GM11168 (cell line): ENCODE data around the gene STK17B.
"Not testable (repeated sequence)": the region's sequence is repeated elsewhere in the genome, so short reads cannot be mapped to it uniquely, and the experiment has no call there.

Experiments
- in situ Hi-C: fragments of 300-500 bp; cut with MboI; formaldehyde crosslinking; loops from one replicate; pipeline ENCODE4 v1.12.0; 2022; ENCODE audit warnings: low sequenced_read_pairs; ENCODE audit not compliant: unreplicated experiment

The STK17B gene

DNA sequence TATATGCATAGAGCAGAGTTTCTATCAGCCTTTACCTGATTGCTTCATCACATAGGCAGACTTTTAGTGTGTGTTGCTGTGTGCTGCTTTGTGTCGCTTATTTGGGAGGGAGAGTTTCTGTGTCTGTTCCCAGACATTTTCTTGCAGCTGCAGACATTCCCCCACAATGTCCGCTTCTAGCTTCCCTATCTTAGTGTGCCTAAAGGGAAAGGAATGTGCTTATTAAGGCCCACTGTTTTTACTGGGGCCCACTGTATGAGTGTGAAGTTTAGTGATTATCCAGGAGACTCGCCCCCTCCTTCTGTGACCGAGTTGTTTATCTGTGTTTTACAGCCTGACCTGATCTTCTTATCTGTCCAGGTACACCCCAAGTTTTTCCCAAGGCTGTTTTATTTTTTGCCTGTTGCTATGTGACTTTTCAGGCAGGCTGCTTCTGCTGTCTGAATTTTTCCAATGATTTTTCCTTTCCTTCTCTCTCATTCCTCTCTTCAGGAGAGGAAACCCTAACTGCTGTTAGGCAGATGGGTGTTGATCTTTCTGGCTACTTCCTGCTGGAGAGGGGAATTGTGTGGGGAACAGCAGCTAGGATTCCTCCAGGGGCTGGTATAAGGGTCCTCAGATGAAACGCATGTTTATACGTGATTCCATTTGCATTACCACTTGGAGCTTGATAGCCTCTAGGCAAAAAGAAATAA lies 47.6 kb downstream of the STK17B start:
- in situ Hi-C loops: loop anchor here (25.0 kb wide), 1 partner anchor 313 kb away; no protein-coding TSS in a partner anchor

DNA sequence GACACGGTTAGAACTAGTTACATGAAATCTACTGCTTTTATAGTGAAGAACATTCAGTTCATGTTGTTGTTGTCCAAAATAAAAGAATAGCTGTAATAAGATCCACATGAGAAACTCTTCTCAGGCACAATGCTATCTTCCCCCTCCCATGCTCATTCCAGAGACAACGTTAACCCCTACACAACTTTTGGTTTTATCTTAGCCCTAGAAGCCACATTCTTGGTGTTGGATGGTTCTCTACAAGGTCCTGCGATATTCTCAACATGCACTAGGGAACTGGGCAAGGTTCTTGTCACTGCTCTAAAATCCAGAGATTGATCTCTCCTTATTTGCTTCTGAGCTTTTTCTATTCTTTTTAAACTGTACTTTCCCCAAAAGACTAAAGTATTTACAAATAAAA lies 51.5 kb downstream of the STK17B start:
- in situ Hi-C loops: loop anchor here (25.0 kb wide), 1 partner anchor 317 kb away; no protein-coding TSS in a partner anchor

DNA sequence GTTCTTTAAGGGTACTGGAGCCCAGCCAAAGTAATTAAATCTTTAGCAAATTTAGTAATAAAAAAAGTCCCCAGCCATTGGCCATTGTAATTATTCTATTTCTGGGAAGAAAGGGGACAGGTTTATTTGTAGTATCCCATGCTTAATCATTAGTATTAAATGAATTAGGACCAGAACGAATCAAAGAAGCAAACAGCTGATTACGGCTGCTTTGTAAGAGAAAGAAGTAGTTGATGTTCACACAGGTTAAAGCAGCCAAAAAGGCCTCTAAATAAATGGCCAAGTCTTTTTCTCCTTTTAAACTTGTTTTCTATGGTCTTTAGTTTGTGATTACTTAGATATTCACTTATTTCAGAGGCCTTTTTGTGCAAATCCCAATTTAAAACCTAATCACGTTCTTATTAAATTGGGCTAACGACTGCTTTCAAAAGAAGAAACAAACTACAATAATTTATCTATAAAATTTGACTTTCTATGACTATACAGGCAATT lies 54.1 kb downstream of the STK17B start:
- in situ Hi-C loops: loop anchor here (25.0 kb wide), 1 partner anchor 320 kb away; no protein-coding TSS in a partner anchor

DNA sequence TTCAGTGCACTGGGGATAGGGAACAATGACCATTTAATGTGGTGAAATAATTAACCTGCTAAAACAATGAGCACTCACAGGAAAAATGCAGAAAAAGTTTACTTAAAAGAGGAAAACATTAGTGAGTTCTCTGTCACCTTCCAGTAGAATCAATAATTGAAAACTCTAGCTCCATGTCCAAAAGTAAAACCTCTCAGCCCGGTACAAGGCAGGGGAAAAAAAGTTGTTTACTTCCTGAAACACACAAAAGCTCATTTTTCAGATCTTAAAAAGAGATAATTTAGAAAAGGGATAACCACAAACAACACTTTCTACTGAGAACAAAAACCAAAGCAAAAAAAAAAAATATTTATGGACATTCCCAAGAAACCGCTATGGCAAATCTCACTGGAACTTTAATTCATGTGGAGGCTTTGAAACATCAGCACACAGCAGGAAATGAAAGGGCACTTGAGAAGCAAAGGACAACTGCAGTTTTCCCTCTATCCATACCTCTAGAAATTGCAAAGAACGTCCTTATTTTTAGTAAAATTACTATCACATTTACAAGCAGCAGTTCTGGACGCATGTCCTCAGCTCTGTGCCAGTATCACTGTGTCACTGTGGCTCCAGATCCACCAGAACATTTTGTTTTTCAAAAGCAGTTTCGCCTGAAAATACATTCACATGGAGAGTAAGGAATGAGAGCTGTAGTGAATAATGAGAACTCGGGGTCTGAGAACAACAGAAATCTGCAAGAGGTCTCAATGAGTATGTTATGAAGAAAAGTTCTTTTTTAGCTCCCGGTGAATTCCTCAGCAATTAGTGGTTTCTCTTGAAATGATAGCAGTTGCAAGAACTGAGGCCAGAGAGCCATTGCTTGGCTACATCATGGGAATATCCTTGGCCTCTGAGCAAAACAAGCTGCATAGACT lies 58.1 kb downstream of the STK17B start:
- in situ Hi-C loops: loop anchor here (25.0 kb wide), 1 partner anchor 324 kb away; no protein-coding TSS in a partner anchor

DNA sequence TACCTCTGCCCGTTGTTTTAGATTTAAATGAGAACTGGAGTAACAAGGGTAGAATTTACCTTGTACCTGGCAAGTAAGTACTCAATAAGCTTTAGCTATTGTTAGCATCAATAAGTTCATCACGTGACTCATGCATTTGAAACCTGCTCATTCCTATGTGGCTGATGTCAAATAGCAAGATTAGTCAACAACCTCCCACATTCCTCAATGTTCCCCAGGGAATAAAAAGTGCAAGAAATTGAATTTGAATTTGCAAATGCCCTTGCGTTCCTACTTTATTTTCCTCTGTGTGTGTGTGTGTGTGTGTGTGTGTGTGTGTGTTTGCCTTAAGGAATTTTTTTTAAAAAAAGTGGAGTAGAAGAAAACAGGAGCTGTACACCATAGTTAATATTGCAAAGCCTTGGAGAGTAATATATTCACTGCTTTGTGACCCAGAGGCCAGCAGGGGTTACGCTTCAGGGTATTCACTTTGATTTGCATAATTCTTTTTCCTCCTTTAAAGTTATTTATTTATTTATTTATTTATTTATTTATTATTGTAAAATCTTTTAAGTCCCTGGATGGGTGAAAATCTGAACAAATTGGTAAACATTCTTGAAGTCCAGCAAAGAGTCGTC lies 58.9 kb downstream of the STK17B start:
- in situ Hi-C loops: loop anchor here (25.0 kb wide), 1 partner anchor 325 kb away; no protein-coding TSS in a partner anchor

DNA sequence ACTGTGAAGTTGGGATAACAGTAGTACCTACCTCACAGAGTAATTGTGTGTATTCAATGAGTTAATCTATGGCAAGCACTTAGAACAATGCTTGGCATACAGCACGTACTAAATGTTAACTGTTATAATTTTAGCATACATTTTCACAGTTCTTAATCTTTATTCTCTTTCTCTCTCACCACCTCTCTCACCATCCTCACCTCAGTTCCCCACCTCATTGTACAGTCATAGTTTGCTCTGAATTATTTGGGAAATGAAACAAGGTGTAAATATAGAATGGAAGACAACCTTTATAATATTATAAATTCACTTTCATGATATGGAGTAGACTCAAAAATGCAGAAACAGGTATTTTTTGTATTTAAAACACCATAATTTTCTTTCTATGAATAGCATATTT lies 62.8 kb downstream of the STK17B start:
- in situ Hi-C loops: loop anchor here (25.0 kb wide), 1 partner anchor 329 kb away; no protein-coding TSS in a partner anchor

DNA sequence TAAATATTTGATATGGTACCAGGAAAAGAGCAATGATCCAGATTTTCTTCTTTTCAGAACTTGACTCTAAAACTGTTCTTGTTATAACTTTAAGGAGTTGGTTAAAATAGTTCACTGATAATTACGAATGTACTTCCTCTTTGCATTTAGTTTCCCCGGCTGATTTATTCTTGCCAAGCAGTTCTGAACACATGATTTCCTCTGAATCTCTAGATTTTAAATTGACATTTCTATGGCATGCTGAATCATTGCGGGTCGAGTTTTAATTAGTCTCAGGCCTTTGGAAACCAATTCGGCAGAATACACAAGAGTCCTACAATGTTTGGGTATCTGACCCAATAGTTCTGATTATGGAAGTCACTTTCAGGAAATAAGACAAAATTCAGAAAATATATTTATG lies 65.4 kb downstream of the STK17B start:
- in situ Hi-C loops: loop anchor here (25.0 kb wide), 1 partner anchor 331 kb away; no protein-coding TSS in a partner anchor

DNA sequence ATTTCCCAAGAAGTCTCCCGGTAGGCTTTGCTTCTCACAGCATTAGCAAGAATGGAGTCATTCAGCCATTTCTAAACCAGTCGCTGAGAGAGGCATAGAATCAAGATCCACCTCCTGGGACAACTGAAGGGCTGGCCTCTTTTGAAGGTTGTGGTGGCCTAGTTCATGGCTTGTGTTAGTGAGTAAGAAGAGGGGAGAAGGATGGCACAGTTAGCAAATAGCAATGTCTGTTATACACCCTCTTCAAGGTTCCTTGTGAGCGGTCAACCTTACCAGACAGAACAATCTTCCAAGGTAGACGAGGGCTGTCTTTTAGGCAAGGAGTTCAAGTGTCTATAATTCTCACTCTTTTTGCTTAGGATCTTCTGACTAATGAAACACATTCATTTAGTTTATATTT lies 67.3 kb downstream of the STK17B start:
- in situ Hi-C loops: loop anchor here (25.0 kb wide), 1 partner anchor 333 kb away; no protein-coding TSS in a partner anchor

DNA sequence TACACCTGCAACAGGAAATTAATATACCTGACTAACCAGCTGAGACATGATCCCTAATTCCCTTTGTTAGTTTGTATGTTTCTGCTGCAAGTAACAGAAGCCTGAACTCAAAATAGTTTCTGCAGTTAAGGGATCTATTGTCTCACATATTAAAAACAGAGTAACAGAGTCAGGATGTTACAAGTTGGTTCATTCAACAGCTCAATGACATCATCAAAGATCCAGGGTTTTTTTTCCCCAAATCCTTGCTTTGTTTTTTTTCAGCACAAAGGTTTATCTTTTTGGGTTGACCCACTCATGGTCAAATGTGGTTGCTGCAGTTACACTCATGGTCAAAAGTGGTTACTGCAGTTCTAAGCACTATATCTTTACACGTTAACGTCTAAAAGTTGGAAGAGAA lies 67.8 kb downstream of the STK17B start:
- in situ Hi-C loops: loop anchor here (25.0 kb wide), 1 partner anchor 334 kb away; no protein-coding TSS in a partner anchor

DNA sequence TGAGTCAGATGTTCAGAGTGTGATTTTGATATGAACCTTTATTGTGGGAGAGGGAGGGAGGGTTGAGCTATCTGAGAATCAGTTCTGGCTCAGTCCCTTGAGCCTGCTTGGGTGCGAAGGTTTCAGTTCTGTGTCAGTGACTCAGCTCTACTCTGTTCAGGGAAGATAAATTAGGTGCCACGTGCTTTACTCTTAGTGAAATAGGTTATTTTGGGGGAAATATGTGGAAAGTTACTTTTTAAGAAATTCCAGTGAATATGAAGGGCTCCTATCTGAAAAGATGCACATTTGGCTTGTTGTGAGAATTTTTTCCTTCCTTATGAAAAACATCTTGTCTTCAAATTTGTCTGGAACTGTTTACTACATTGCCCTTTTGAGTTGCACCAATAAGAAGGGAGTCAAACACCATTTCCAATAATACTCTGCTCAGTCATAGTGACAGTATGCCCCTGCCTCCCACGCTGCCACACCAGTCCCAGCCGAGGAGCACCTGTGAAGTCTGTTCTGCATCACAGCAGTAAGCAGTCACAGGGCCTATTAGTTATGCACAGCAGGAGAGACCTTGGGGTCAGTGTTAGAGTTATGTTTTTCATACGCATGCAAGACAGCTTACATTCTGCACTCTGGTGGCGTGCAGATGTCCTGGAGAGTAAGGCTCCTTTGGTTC lies 69.9 kb downstream of the STK17B start:
- in situ Hi-C loops: loop anchor here (25.0 kb wide), 1 partner anchor 336 kb away; no protein-coding TSS in a partner anchor

DNA sequence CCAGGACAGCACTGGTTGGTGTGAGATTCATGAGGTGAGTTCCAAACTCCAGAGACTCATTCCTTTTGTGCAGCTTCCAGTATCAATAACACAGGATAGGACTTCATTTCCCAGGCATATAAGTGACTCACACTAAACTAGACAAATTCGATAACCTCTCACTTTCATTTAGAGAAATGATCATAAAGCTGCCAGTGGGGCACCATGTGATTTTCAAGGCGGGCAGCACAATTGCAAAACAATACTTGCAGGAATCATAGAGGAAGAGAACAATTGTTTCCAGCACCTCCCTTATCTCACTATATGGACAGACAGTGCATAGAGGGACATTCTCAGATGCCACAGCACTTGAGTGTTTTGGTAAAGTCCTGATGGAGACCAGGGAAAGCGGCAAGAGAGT lies 71.5 kb downstream of the STK17B start:
- in situ Hi-C loops: loop anchor here (25.0 kb wide), 1 partner anchor 337 kb away; no protein-coding TSS in a partner anchor

DNA sequence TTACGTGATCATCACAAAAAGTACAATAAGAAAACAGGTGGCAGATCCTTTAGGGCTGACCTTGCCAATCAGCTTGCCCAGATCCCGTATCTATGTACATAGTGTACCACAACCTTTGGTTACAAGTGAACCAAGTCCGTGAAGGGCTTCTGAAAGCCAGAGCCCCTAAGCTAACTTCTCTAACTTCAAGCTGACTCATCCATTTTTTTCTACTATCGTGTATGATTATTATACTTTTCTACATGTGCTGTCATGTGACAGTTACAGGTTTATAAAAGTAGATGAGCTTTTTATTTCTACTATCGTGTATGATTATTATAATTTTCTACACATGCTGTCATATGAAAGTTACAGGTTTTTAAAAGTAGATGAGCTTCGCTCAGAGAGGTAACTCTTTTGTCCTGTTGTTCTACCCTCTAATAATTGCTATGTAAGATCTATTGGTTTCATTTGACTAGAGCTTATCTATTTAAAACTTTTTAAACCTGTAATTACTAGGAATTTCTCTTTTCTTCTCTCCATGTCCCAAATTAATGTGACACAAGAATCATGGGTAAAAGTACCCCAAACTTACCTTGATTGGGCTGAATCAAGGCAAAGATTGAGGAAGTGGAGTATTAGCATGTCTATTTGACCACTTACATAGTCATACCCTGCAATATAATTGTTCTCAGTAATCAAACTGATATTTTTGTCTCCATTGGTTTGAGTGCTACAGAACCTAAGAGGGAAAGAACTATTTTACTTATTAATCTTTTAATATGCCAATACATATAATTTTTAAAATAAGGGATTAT lies 73.3 kb downstream of the STK17B start:
- in situ Hi-C loops: no loop called here

DNA sequence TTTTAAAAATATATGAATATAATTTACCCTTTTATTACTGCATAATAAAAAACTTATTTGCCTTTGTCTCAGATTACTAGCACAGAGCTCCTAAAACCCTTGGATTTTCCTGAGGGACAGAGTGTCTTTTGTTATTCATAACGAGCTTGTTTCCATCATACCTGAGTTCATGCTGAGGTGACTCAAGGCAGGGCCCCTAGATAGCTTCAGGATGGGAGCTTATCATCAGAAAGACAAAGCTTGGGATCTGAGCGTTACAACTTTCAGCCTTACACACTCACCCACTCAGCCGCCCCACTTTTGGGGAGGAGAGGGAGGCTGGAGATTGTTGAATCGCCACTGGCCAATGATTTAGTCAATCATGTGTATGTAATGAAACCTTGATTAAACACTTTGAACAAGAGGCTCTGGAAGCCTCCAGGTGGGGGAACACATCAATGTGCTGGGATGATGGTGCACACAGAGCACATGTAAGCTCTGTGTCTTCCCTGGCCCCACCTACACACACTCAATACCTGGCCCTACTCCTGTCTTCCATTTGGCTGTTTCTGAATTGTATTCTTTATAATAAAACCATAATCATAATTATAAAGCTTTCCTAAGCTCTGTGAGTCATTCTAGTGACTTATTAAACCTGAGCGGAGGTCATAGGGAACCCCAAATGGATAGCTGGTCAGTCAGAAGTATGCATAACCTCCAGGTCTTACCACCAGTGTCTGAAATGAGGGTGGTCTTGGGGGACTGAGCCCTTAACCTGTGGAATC lies 74.2 kb downstream of the STK17B start:
- in situ Hi-C loops: no loop called here

DNA sequence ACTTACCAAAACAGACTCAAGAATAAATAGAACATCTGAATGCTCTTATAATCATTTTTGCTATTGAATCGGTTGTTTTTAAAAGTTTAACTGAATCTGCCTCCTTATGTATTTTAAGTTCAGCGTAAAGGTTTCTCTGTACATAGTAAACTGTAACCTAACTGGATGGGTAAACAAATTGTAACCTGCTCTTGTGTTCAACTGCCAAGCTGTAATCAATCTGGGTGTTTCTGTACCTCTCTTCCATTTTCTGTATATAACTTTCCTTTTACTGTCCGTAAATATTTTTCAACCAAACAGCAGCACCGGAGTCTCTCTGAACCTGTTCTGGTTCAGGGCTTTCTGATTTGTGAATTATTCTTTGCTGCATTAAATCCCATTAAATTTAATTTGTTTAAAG lies 75.1 kb downstream of the STK17B start:
- in situ Hi-C loops: no loop called here

DNA sequence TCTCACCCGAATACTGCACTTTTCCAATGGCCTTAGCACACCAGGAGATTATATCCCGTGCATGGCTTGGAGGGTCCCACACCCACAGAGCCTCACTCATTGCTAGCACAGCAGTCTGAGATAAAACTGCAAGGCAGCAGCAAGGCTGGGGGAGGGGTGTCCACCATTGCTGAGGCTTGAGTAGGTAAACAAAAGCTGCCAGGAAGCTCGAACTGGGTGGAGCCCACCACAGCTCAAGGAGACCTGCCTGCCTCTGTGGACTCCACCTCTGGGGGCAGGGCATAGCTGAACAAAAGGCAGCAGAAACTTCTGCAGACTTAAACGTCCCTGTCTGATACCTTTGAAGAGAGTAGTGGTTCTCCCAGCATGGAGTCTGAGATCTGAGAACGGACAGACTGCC lies 81.9 kb downstream of the STK17B start:
- in situ Hi-C loops: not testable (repeated sequence)

DNA sequence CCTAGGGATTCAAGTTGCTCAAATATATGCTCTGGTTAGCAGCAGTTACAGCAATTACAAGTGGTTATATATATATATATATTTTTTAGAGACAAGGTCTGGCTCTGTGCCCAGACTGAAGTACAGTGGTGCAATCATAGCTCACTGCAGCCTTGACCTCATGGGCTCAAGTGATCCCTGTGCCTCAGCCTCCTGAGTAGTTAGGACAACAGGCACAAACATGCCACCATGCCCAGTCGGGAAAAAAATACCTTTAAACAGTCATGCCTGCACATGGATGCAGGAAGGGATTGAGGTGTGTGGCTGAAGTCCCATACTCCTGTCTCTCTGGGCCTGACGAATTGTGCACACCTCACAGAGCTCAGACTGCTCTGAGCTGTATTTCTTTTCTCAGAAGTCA lies 83.2 kb downstream of the STK17B start:
- in situ Hi-C loops: no loop called here

DNA sequence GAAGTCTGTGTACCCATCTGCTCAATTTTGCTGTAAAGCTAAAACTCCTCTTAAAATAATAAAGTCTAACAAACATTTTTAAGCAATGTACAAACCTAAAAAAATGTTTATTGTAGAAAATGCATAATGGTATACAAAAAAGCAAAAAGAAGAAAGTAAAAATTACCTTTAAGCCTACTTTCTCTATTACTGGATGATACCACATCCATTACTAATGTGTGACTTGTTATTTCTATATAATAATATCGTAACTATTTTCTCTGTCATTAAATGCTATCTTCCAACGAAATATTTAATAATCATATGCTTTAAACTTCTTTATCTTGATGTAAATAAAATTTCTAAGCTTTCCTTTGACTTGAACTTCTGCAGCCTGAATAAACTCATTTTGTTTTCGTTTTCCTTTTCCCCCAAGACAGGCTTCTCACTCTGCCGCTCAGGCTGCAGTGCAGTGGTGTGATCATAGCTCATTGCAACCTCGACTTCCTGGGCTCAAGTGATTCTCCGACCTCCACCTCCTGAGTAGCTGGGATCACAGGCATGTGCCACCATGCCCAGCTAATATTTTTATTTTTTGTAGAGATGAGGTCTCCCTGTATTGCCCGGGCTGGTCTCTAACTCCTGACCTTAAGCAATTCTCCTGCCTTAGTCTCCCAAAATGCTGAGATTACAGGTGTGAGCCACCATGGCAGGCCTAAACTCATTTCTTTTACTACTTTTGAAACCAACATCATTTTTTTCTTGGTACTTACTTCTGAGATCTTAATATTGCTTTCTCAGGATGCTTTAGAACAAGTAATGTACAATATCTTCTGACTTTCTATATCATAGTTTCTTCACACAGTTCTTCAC lies 84.6 kb downstream of the STK17B start:
- in situ Hi-C loops: no loop called here
